HG03460 (cell line): ENCODE data around the gene PEAK1.

Source experiments
- ATAC-seq: cut with Tn5 transposase; IDR thresholded peaks from one replicate; pipeline ENCODE4 v1.9.1; 2021; ENCODE audit not compliant: unreplicated experiment

The PEAK1 gene

GRCh38 chr15:77144492-77145070 is 275.3 kb downstream of the PEAK1 start:
- no peak for ATAC-seq

- no peak for ATAC-seq
These were observed 275.9 kb downstream of the PEAK1 start for GRCh38 chr15:77144026-77144425.

- ATAC-seq = no peak
These were observed 276.3 kb downstream of the PEAK1 start for GRCh38 chr15:77143616-77144015.

GRCh38 chr15:77143191-77143590 is 276.7 kb downstream of the PEAK1 start:
- no peak for ATAC-seq

- ATAC-seq = no peak
These were observed 279.7 kb downstream of the PEAK1 start for GRCh38 chr15:77140220-77140619.

GRCh38 chr15:77139312-77139711 is 280.6 kb downstream of the PEAK1 start:
- ATAC-seq = no peak

- no peak for ATAC-seq
These were observed 281.8 kb downstream of the PEAK1 start for GRCh38 chr15:77138167-77138522.

GRCh38 chr15:77135181-77135580 is 284.7 kb downstream of the PEAK1 start:
- no peak for ATAC-seq

- ATAC-seq = no peak
These were observed 289.5 kb downstream of the PEAK1 start for GRCh38 chr15:77130315-77130930.

- ATAC-seq = no peak
These were observed 292.3 kb downstream of the PEAK1 start for GRCh38 chr15:77127626-77128025.

GRCh38 chr15:77126529-77127326 is 293.2 kb downstream of the PEAK1 start:
- ATAC-seq = no peak

GRCh38 chr15:77123854-77124253 is 296.1 kb downstream of the PEAK1 start:
- no peak for ATAC-seq

GRCh38 chr15:77122576-77122975 is 297.3 kb downstream of the PEAK1 start:
- ATAC-seq = no peak

- ATAC-seq = no peak
These were observed 298.3 kb downstream of the PEAK1 start for GRCh38 chr15:77121599-77121998.

GRCh38 chr15:77120576-77120975 is 299.3 kb downstream of the PEAK1 start:
- no peak for ATAC-seq

- no peak for ATAC-seq
These were observed 300.5 kb downstream of the PEAK1 start for GRCh38 chr15:77119446-77119845.

- no peak for ATAC-seq
These were observed 301.0 kb downstream of the PEAK1 start for GRCh38 chr15:77118882-77119321.

GRCh38 chr15:77115179-77115578 is 304.7 kb downstream of the PEAK1 start:
- ATAC-seq = no peak

- no peak for ATAC-seq
These were observed 306.9 kb downstream of the PEAK1 start for GRCh38 chr15:77112838-77113504.

- ATAC-seq = no peak
These were observed 308.1 kb downstream of the PEAK1 start for GRCh38 chr15:77111789-77112188.

- ATAC-seq = no peak
These were observed 312.2 kb downstream of the PEAK1 start for GRCh38 chr15:77107531-77108355.
